NCI-H2107 treated with DMSO at 0.1 percent for 48 hours (cell line): Measurements from ENCODE around the gene CFAP221.

Experiments
- DNase-seq: peaks from one replicate; lab custom pipeline; 2025; ENCODE audit not compliant: unreplicated experiment; lab: John Stamatoyannopoulos, UW

CFAP221 gene

GRCh38 chr2:119536211-119536610 is 8.0 kb upstream of the CFAP221 start:
- no peak for DNase-seq

- DNase-seq, result no peak
Observed at GRCh38 chr2:119536707-119537106, 7.5 kb upstream of the CFAP221 start.

- no peak for DNase-seq
Observed at GRCh38 chr2:119537792-119538191, 6.5 kb upstream of the CFAP221 start.

- no peak for DNase-seq
Observed at GRCh38 chr2:119541476-119541875, 2.8 kb upstream of the CFAP221 start.

GRCh38 chr2:119544939-119545475 is 758 bp downstream of the CFAP221 start:
- no peak for DNase-seq

GRCh38 chr2:119545754-119546446 is 1.7 kb downstream of the CFAP221 start:
- no peak for DNase-seq

GRCh38 chr2:119546447-119546767 is 2.2 kb downstream of the CFAP221 start:
- DNase-seq, result no peak

- no peak for DNase-seq
Observed at GRCh38 chr2:119548516-119549120, 4.4 kb downstream of the CFAP221 start.

- no peak for DNase-seq
Observed at GRCh38 chr2:119549241-119549640, 5.0 kb downstream of the CFAP221 start.

GRCh38 chr2:119550346-119550745 is 6.1 kb downstream of the CFAP221 start:
- no peak for DNase-seq

GRCh38 chr2:119550856-119551255 is 6.6 kb downstream of the CFAP221 start:
- no peak for DNase-seq

- no peak for DNase-seq
Observed at GRCh38 chr2:119552902-119553301, 8.7 kb downstream of the CFAP221 start.

GRCh38 chr2:119553687-119554344 is 9.6 kb downstream of the CFAP221 start:
- no peak for DNase-seq

- no peak for DNase-seq
Observed at GRCh38 chr2:119565481-119565880, 21.2 kb downstream of the CFAP221 start.

GRCh38 chr2:119567292-119567691 is 23.0 kb downstream of the CFAP221 start:
- no peak for DNase-seq

GRCh38 chr2:119574108-119574815 is 30.0 kb downstream of the CFAP221 start:
- no peak for DNase-seq

- DNase-seq, result no peak
Observed at GRCh38 chr2:119574864-119575263, 30.6 kb downstream of the CFAP221 start.

GRCh38 chr2:119575439-119575838 is 31.2 kb downstream of the CFAP221 start:
- DNase-seq, result no peak

GRCh38 chr2:119579424-119580295 is 35.4 kb downstream of the CFAP221 start:
- DNase-seq, result no peak

- no peak for DNase-seq
Observed at GRCh38 chr2:119580550-119581072, 36.4 kb downstream of the CFAP221 start.
